GM20000 (cell line): ENCODE results near the gene HACE1.

ENCODE experiments used
- DNase-seq: peaks from one replicate; pipeline ENCODE4 v3.0.0; 2012; ENCODE audit warnings: low spot score
- CTCF ChIP-seq: IDR thresholded peaks from 2 replicates; pipeline ENCODE4 v1.5.1; 2012; ENCODE audit warnings: mild to moderate bottlenecking, control low read depth; ENCODE audit errors: extremely low read depth, missing control alignments

Gene HACE1

GRCh38 chr6:104689551-104690205 lies 170.0 kb downstream of the HACE1 start:
- no peak for DNase-seq
- no peak for TF ChIP-seq CTCF

GRCh38 chr6:104688283-104688969 lies 171.3 kb downstream of the HACE1 start:
- no peak for DNase-seq

GRCh38 chr6:104686550-104687175 lies 173.1 kb downstream of the HACE1 start:
- no peak for TF ChIP-seq CTCF

More at GRCh38 chr6:104688283-104688969, 171.3 kb downstream of the HACE1 start:
- no peak for TF ChIP-seq CTCF

GRCh38 chr6:104685871-104686549 lies 173.7 kb downstream of the HACE1 start:
- no peak for TF ChIP-seq CTCF
- DNase-seq = no peak

More at GRCh38 chr6:104686550-104687175, 173.1 kb downstream of the HACE1 start:
- DNase-seq = no peak

GRCh38 chr6:104684911-104685415 lies 174.8 kb downstream of the HACE1 start:
- no peak for TF ChIP-seq CTCF
- no peak for DNase-seq

- no peak for TF ChIP-seq CTCF
- DNase-seq = no peak
Measured at GRCh38 chr6:104683809-104684208, 175.9 kb downstream of the HACE1 start.
